GM19351 (cell line): ENCODE results near the gene BAIAP2L2.

Experiments used
- ATAC-seq: cut with Tn5 transposase; IDR thresholded peaks from one replicate; pipeline ENCODE4 v1.9.1; 2021; ENCODE audit warnings: mild to moderate bottlenecking, moderate library complexity; ENCODE audit not compliant: unreplicated experiment

The BAIAP2L2 gene

GRCh38 chr22:38108561-38109319 is 1.7 kb downstream of the BAIAP2L2 start:
- ATAC-seq = no peak

GRCh38 chr22:38107692-38108515 is 2.6 kb downstream of the BAIAP2L2 start:
- ATAC-seq = no peak

DNA sequence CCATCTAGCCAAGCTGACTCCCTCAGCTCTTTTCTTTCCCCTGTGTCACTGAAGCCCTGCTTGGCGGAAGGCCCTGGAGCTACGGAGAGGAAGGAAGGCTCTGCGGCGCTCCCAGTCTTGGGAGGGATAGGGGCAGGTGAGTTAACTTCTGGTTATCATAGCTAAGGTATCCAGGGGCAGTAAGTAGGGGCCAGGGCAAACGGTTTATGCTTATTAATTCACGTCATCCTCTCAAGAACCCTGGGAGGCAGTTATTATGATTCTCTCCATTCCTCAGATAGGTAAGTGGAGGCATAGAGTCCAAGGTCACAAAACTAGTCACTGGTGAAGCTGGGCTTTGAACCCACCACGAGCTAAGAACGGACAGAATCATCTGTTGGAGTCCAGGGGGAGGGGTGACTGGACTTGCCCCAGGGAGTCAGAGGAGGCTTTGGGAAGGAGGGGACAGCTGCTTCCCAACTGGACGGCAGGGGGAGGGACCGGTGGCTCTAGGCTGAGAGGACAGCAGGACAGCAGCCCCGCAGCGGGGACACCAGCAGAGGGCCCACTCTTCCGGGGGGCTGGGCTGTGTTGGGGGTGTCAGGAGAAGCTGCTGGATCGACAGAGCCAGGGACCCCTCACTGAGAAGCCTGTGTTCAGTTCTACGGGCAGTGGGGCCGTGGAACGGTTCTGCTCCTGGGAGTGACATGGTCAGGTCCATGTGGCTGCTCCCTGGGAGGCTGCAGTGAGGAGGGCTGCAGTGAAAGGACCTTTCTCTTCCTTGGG is 3.5 kb downstream of the BAIAP2L2 start:
- ATAC-seq = no peak

DNA sequence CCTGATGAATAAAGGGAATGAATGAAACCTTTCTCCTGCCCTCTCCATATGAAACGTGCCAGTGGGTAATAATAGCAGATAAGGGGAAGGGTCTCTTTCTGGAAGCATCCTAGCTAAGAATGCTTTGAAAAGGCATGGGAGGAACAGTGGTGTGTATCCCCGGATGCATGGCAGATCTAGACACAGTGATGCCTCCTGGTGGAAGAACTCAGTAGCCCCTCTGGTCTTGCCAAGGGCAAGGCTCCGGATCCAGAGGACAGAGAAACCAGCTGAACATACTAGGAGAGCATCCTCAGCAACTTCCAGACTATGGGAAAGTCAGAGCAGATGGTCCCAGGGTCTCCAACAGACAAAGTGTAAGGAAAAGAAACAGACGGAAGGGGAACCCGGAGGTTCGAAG is 6.4 kb downstream of the BAIAP2L2 start:
- ATAC-seq = no peak

GRCh38 chr22:38103641-38104040 is 6.8 kb downstream of the BAIAP2L2 start:
- no peak for ATAC-seq

DNA sequence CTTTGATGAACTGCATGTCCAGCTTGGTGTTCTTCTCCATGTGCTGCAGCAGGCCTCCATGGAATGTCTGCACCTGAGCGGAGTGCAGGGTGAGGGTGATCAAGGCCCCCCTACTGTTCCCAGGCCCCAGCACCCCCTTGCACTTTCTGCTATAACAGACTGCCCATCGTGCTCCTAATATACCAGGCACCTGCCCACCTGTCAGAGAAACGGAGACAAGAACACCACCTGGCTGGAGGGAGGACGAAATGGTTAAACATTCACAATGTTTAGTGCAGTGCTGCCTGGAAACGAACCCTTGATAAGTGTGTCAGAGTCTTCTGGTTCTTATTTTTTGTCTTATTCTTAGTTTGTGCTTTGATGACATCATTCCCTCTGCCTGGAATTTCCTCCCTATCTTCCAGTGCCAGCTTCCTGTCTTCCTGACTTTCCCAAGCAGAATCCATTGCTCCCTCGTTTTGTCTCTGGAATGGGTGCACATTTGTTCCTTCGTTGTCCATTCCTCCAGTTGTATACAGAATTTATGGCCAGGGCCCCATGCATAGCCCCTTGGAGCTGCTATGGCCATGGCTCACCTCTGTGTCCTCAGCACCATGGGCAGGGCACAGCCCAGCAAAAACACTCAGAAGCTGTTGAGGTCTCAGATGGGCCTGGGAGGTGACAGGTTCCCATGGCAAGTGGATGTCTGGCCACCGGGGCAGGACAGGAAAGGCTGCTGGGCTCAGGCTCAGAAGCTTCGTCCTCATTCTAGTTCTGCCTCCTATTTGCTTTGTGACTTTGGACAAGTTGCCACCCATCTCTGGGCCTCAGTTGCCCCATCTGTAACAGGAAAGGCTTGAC is 11.9 kb downstream of the BAIAP2L2 start:
- no peak for ATAC-seq

GRCh38 chr22:38097557-38098409 is 12.7 kb downstream of the BAIAP2L2 start:
- ATAC-seq = no peak

- no peak for ATAC-seq
Measured at GRCh38 chr22:38097058-38097457, 13.4 kb downstream of the BAIAP2L2 start.

- no peak for ATAC-seq
Measured at GRCh38 chr22:38089474-38089851, 21.0 kb downstream of the BAIAP2L2 start.

DNA sequence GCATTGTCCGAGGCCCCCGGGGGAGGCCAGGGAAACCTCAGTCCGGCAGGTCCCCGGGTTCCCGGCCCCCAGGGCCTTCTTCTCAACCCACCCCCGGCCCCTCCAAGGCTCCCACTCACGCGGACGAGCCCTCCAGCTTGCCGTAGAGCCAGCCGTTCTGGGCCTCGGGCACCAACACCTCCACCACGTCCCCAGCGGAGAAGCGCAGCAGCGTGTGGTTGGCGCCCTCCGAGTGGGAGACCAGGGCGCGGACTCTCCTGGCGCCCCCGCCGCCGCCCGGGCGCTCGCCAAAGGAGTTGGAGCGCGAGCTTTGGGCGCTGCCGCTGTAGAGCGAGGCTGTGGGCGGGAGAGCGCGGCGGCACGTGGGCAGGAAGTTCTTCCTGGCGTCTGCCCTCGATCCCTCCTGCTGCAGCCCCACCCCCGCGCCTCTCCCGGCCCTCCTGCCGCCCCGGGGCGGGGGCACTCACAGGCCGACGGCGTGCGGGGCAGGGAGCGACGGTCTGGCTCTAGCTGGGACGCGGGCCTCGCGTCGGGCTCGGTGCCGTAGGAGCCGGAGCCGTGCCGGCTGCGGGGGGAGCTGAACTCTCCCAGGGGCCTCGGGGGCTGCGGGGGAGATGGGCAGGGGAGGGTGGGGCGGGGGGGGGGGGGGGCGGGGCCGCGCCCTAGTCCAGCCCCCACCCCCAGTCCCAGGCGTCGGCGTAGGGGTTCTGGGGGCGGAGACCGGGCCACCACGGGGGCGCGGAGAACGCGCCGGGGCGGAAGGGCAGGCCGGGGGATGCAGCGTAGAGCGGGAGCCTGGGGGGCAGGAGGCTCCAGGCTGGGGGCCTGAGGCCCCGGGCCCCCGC is 21.6 kb downstream of the BAIAP2L2 start:
- ATAC-seq = no peak

- ATAC-seq = no peak
Measured at GRCh38 chr22:38087855-38088254, 22.6 kb downstream of the BAIAP2L2 start.

- ATAC-seq = no peak
Measured at GRCh38 chr22:38086942-38087341, 23.5 kb downstream of the BAIAP2L2 start.

- ATAC-seq = no peak
Measured at GRCh38 chr22:38086001-38086845, 24.3 kb downstream of the BAIAP2L2 start.

DNA sequence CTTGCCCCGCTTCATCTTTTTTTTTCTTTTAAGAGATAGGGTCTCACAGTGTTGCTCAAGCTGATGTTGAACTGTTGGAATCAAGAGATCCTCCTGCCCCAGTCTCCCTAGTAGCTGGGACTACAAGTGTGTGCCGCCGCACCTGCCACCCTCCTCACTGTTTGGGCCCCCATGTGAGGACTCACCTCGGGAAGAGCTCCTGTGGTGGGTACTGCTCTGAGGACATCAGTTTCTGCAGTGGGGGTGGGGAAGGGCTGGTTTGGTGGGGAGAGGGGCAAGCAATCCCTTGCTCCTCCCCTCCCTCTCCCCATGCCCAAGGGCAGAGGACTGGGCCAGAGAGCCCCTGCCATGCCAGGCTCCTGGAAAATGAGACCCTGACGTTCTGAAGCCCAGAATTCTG is 25.0 kb downstream of the BAIAP2L2 start:
- ATAC-seq = no peak

GRCh38 chr22:38085056-38085455 is 25.4 kb downstream of the BAIAP2L2 start:
- no peak for ATAC-seq

DNA sequence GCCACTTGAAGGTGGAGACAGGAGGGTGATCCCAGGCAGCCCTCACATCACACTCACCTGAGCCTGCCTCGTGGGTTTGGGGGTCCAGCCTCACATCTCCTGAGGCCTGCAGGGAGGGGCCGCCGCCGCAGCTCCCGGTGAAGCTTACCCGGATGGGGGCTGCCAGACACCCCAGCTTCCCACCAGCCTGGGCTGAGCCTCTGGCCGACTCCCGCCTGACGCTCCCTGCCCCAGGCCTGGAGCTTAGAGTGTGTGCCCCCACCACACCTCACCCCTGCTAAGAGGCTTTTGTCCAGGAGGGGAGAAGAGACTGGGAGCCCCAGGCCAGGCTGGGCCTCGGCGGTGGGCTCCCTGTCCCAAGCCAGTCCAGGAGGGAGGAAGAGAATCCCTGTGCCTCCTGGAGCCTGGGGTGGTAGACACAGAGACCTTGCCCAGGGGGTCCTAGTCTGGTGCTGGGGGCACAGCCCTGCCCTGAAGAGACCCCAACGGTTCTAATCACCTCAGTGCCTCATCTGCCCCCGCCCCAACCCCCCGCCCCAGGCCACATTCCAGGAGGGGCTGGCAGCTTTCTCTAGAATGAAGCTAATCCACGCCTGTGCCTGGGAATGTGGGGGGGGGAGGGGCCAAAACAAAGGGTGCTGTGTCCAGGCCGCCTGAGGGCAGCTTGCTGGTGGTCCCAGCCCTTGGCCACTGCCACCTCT is 26.4 kb downstream of the BAIAP2L2 start, which contains the start of gene SLC16A8:
Gene SLC16A8 (minus strand): TSS at position 254 of the 701 bp plus-strand sequence. CDS start 1,311 bp downstream, outside the sequence.
- no peak for ATAC-seq
